ENCODE results near the gene MIB2.
A peak's percentile ranks its signal among the peaks of the same experiment; 100 is the strongest.
"Not testable (repeated sequence)": the region's sequence is repeated elsewhere in the genome, so short reads cannot be mapped to it uniquely, and the experiment has no call there.

MIB2 gene

DNA sequence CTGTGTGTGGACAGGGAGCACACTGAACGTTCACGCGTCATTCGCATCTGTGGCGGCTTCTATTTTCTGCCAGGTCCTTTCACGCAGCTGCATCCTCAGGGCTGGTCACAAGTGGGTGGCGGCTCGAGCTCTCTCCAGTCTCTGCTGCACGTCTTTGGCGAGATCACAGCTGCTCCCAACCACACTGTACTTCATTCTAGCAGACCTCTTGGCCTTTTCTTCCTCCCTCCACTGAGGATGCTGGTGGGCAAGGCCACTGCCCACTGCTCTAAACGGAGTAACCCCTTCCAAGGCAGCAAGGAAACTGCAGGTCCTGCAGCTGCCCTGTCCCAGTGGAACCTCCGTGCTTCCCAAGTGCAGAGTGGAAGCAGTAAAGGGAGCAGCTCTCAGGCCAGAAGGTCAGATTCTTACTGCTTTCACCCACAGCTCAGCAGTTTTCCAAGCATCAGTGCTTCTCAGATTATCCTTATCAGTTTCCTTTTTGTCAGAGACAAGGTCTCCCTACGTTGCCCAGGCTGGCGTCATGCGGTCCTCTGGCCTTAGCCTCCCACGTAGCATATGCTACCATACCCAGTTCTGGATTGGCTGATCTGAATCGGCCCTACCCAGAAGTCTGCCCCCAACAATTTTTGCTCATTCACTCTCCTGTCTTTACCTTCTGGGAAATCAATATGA, 32.4 kb downstream of the MIB2 start:
- not testable (repeated sequence) for H3K4me3 ChIP-seq; H3K9ac ChIP-seq (ENCODE audit: insufficient read length); DNase-seq (ENCODE audit: low read depth, low spot score); H3K9me3 ChIP-seq (ENCODE audit: low read depth, low read length); H3K27ac ChIP-seq
- H3K36me3 ChIP-seq (ENCODE audit: insufficient read depth, low read length) = peaks cover 38% of the 10 kb centered on the region; the same call in 1 of the 2 replicates

DNA sequence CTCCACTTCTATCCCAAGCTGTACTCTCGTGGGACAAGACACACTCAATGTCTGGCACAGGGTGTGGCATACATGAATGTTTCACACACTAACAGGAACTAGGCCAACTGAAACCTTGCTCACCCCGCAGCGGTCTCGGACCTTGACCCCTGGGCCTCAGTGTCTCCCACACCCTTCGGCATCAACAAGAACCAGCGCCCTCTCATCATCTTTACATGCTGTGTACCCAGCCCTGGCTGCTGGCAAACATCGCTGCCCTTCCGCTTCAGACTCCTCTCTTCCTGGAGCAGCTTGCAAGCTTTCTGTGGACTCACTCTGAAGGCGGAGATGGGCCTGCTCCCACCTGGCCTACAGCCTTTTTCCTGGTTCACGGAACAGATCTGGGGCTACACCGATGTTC, 33.0 kb downstream of the MIB2 start:
- not testable (repeated sequence) for H3K27ac ChIP-seq; H3K9ac ChIP-seq (ENCODE audit: insufficient read length); H3K4me3 ChIP-seq; DNase-seq (ENCODE audit: low read depth, low spot score); H3K9me3 ChIP-seq (ENCODE audit: low read depth, low read length)
- H3K36me3 ChIP-seq (ENCODE audit: insufficient read depth, low read length) = peaks cover 39% of the 10 kb centered on the region; the same call in 1 of the 2 replicates

DNA sequence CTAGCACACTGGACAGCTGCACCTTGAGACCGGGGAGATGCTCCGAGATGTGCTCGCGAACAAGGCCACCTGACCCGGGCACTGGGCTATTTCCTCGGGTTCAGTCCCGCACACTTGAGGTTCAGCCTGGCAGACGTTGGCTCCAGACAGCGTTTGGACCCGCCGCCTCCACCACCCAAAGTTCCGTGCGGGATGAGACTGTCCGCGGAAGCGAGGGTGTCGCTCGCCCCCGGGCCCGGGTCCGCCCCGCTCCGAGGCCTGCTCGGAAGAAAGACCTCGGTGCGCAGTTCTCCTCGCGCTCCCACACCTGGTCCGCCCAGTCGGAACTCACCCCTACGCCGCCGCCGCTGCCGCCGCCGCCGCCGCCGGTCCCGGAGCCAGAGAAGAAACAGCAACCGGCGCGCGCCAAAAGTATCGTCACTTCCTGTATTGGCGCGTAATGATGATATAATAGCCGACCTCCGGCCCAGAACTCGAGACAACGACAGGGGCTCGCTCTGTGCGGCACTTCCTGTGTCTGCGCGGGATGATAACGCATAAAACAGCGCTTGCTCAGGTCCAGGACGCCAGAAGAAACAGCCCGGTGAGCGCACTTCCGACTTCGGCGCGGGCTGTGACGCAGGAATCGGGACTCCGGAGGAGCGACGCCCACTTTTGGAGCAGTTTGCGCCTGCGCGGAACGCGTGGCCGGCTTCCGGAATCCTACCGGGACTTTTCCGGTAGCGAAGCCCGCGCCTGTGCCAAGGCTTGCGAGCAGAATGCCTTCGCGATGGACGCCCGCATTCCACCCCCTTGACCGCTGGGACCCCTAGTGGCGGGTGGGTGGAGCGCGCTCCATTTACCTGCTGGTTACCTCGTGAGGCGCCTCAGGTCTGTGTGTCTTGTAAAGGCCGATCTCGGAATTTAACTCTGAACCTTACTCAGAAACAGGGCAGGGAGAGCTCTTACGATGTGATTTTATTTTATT, 43.6 kb downstream of the MIB2 start, which contains the start of gene CDK11B:
Gene CDK11B, minus strand, starts transcription at position 422 of the 967 bp plus-strand sequence. CDS start 1,519 bp downstream, outside the sequence.
- H3K4me3 ChIP-seq = peak within 1 kb of the TSS; percentile 79
- peaks cover 28% of the 10 kb centered on the region for H3K36me3 ChIP-seq (ENCODE audit: insufficient read depth, low read length)
- DNase-seq (ENCODE audit: low read depth, low spot score) = peak; percentile 89
- TF ChIP-seq POLR2AphosphoS5 (IDR thresholded peaks at IDR 0.05; ENCODE audit: borderline replicate concordance, low read depth, low read length) = peak; percentile 41; the same call in 1 of the 2 replicates
- H3K27ac ChIP-seq = peak within 1 kb of the TSS; percentile 97
- H3K9ac ChIP-seq (ENCODE audit: insufficient read length) = peak within 1 kb of the TSS; percentile 78
- H3K9me3 ChIP-seq (ENCODE audit: low read depth, low read length) = not testable (repeated sequence)

DNA sequence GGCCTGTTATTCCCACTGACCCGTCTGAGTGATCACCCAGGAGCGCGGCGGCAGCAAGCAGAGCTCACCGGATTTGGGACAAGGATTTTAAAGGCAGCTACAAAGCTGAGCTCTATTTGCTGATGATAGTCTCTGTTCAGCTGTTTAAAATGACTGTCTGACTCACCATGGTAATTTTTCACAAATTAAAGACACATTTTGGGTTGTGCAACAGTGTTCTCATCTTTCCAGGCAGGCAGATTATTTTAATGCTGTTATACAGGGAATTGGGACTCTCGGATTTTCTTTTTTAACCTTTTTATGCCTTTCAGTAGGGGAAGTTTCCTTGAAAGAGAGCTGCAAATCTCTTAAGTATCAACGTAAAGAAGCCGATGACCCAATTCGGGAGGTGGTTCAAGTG, 47.1 kb downstream of the MIB2 start:
- not testable (repeated sequence) for H3K9ac ChIP-seq (ENCODE audit: insufficient read length); DNase-seq (ENCODE audit: low read depth, low spot score); H3K9me3 ChIP-seq (ENCODE audit: low read depth, low read length)
- Histone ChIP-seq H3K4me3 (peak overlapping the region; percentile 21), H3K36me3 (ENCODE audit: insufficient read depth, low read length) (peaks cover 16% of the 10 kb centered on the region; the same call in 1 of the 2 replicates), H3K27ac (peak overlapping the region; percentile 85)

DNA sequence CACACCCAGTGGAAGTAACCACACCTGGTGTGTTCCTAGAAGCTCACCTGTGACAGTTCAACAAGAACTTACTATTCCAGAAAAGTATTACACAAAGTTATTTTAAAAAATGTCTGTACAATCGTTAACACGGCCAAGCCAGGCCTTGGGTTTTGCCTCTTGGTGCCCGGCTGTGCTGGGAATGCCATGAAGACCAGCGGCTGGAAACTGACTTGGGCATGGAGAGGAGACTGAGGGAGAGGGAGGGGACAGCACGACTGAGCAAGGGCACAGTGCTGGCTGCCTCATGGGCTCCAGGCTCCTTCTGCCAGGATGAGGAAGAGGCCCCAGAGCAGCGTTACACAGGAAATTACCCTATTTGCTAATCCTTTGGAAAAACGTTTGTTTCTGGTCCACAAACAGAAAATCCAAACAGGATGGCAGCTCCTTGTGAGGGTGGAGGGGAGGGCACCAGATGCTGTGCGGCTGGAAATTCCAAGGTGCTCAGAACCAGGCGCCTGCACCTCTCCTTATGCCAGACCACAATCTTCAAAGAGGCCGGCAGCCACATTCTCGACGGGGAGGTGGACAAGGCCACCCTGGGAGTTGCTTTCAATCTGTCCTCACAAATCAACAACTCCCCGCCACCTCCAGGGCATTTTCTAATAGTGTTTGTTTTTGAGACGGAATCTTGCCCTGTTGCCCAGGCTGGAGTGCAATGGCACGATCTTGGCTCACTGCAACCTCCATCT, 47.7 kb downstream of the MIB2 start:
- H3K4me3 ChIP-seq = peak overlapping the region; percentile 21
- not testable (repeated sequence) for DNase-seq (ENCODE audit: low read depth, low spot score); H3K9me3 ChIP-seq (ENCODE audit: low read depth, low read length); H3K9ac ChIP-seq (ENCODE audit: insufficient read length)
- peaks cover 16% of the 10 kb centered on the region; the same call in 1 of the 2 replicates for H3K36me3 ChIP-seq (ENCODE audit: insufficient read depth, low read length)
- peak overlapping the region; percentile 85 for H3K27ac ChIP-seq

DNA sequence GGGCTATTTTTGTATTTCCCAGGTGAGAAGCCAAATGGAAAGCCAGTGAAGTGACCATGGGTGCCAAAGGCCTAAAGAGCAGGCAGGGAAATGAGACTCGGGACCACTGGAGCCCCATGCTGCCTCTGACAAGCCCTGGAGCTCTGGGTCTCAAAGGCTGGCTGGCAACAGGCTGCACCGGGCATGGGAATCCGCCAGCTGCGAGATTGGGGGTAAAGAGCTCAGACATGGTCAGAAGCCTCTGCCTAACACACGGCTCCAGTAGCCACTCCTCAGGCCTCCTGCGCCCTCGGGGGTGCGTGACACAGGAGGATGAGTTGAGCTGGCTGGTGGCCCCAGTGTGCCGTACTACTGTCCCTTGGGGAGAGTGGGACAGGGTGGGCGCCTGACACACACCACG, 49.0 kb downstream of the MIB2 start:
- not testable (repeated sequence) for DNase-seq (ENCODE audit: low read depth, low spot score); H3K9ac ChIP-seq (ENCODE audit: insufficient read length); H3K9me3 ChIP-seq (ENCODE audit: low read depth, low read length); H3K27ac ChIP-seq; H3K4me3 ChIP-seq
- peaks cover 16% of the 10 kb centered on the region; the same call in 1 of the 2 replicates for H3K36me3 ChIP-seq (ENCODE audit: insufficient read depth, low read length)

DNA sequence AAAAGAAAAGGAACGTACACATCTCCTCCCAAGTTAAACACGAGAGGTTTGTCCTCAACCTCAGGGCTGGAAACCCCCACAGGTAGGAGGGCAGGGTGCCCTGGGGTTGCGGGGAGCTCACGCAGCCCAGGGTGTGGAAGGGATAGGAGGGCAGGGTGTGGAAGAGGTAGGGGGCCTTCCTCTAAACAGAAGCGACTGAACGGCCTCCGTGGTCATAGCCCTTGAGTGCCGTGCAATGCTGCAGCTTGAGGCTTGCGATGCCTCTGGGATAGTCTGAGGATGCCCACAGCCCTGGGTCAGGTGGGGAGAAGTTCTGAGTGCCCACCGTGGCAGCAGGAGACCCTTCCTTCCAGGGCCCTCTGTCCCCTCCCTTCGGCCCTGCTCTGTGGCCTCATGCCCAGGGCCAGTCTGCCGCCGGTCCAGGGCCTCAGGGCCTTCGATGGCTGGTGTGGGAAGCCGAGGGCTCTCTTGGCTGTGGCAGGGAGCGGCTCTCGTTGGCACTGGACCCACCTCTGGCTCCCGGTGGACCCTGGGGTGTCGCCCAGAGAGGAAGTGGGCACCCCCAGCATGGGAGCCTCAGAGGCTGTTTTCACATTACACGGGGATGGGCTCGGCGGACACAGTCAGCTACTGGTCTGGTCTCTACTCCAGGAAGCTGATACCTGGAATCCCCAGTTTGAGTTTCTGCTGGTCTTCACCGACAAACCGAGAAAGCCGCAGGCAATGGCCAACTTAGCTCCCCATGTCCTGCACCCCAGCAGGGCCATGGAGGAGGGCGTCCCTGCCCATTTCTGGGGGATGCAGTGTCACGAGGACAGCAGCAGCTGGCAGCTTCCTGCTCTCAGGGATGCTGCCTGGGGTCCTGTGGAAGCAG, 49.9 kb downstream of the MIB2 start:
- Histone ChIP-seq H3K27ac (no peak overlapping the region), H3K9ac (ENCODE audit: insufficient read length) (no peak overlapping the region), H3K9me3 (ENCODE audit: low read depth, low read length) (no peaks in the 10 kb centered on the region), H3K36me3 (ENCODE audit: insufficient read depth, low read length) (peaks cover 20% of the 10 kb centered on the region; the same call in 1 of the 2 replicates), H3K4me3 (no peak overlapping the region)
- TF ChIP-seq POLR2AphosphoS5 (IDR thresholded peaks at IDR 0.05; ENCODE audit: borderline replicate concordance, low read depth, low read length) = no peak
- no peak for TF ChIP-seq EZH2 (IDR thresholded peaks at IDR 0.05)
- no peak for TF ChIP-seq FOXP2 (optimal IDR thresholded peaks at IDR 0.05; ENCODE audit: control extremely low read depth, extremely low read length, insufficient read depth)
- no peak for DNase-seq (ENCODE audit: low read depth, low spot score)

DNA sequence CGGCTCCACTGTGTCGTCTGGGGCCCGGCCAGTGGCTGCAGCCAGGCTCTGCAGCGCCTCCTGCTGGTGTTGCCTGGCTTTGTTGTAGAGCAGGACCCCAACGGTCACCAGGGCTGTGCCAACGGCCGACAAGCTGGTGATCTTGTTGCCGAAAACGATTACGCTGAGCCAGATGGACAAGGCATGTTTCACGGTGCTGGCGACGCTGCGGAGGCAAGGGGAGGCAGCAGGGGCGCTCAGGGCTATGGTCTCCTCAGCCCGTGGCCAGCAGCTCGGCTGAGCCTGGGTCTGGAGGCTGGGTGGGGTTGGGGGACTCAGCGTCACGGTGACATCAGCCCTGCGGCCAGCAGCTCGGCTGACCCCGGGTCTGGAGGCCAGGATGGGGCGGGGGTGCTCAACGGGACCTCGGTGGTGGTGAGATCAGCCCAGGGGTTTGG, 50.5 kb downstream of the MIB2 start:
- H3K36me3 ChIP-seq (ENCODE audit: insufficient read depth, low read length) = peaks cover 20% of the 10 kb centered on the region; the same call in 1 of the 2 replicates
- no peak overlapping the region for H3K4me3 ChIP-seq
- TF ChIP-seq FOXP2 (optimal IDR thresholded peaks at IDR 0.05; ENCODE audit: control extremely low read depth, extremely low read length, insufficient read depth) = no peak
- no peak for TF ChIP-seq EZH2 (IDR thresholded peaks at IDR 0.05)
- no peak for TF ChIP-seq POLR2AphosphoS5 (IDR thresholded peaks at IDR 0.05; ENCODE audit: borderline replicate concordance, low read depth, low read length)
- no peak for DNase-seq (ENCODE audit: low read depth, low spot score)
- H3K9me3 ChIP-seq (ENCODE audit: low read depth, low read length) = no peaks in the 10 kb centered on the region
- no peak overlapping the region for H3K9ac ChIP-seq (ENCODE audit: insufficient read length)
- H3K27ac ChIP-seq = no peak overlapping the region
